Renal cortex interstitium (tissue), 15 donors: ENCODE data around the gene CTNNBIP1. TPM values are rescaled to one million over a fixed set of nuclear protein-coding genes. Genes with fewer than 3 reads are reported as not detected.
"Not testable (repeated sequence)": the region's sequence is repeated elsewhere in the genome, so short reads cannot be mapped to it uniquely, and the experiment has no call there.

Experiments
- DNase-seq, 11 donors: peaks; one replicate each; pipeline ENCODE4 v3.0.0-alpha.2; 2013; ENCODE audit warnings: low read depth in 9 of 11, low spot score in 4 of 11; ENCODE audit errors: extremely low read depth in 1 of 11
- long read RNA-seq, 16 experiments: transcript quantifications; one replicate each; lab custom pipeline, GENCODE V29; 2026
- polyA plus RNA-seq, 3 donors: library from polyadenylated mRNA; unstranded; fragments of 120-200 nt; gene quantifications; one replicate each; pipeline ENCODE4 v1.2.1, GENCODE V29; 2013; ENCODE audit not compliant: insufficient read length in 3 of 3

The CTNNBIP1 gene
- 10 to 100 TPM; 28.5 to 35.9 (median 35.3) TPM for polyA plus RNA-seq
- long read RNA-seq, donor 1, transcript CTNNBIP1-204 (5 exons, 1,206 nt): major isoform, 11 of 11 reads
- long read RNA-seq, donor 1, partial matches to known transcripts: 0 of 11 reads
- long read RNA-seq, donor 1, other reads (novel, unspliced or antisense): 0 of 11 reads
- long read RNA-seq, donor 2, transcript CTNNBIP1-204 (5 exons, 1,206 nt): major isoform, 21 of 22 reads
- long read RNA-seq, donor 2, partial matches to known transcripts: 0 of 22 reads
- long read RNA-seq, donor 2, other reads (novel, unspliced or antisense): 0 of 22 reads
- long read RNA-seq, donor 3, transcript CTNNBIP1-204 (5 exons, 1,206 nt): major isoform, 32 of 47 reads
- long read RNA-seq, donor 3, partial matches to known transcripts: 15 of 47 reads
- long read RNA-seq, donor 3, other reads (novel, unspliced or antisense): 0 of 47 reads
- long read RNA-seq, donor 4, transcript CTNNBIP1-204 (5 exons, 1,206 nt): major isoform, 7 of 19 reads
- long read RNA-seq, donor 4, partial matches to known transcripts: 10 of 19 reads
- long read RNA-seq, donor 4, other reads (novel, unspliced or antisense): 0 of 19 reads
- long read RNA-seq, donor 5: 0 reads
- long read RNA-seq, donor 6, transcript CTNNBIP1-204 (5 exons, 1,206 nt): major isoform, 16 of 18 reads
- long read RNA-seq, donor 6, partial matches to known transcripts: 0 of 18 reads
- long read RNA-seq, donor 6, other reads (novel, unspliced or antisense): 0 of 18 reads
- long read RNA-seq, donor 7, transcript CTNNBIP1-204 (5 exons, 1,206 nt): major isoform, 32 of 41 reads
- long read RNA-seq, donor 7, partial matches to known transcripts: 8 of 41 reads
- long read RNA-seq, donor 7, other reads (novel, unspliced or antisense): 0 of 41 reads
- long read RNA-seq, donor 8, transcript CTNNBIP1-204 (5 exons, 1,206 nt): major isoform, 27 of 36 reads
- long read RNA-seq, donor 8, partial matches to known transcripts: 6 of 36 reads
- long read RNA-seq, donor 8, other reads (novel, unspliced or antisense): 0 of 36 reads
- long read RNA-seq, donor 9, transcript CTNNBIP1-204 (5 exons, 1,206 nt): major isoform, 22 of 30 reads
- long read RNA-seq, donor 9, partial matches to known transcripts: 8 of 30 reads
- long read RNA-seq, donor 9, other reads (novel, unspliced or antisense): 0 of 30 reads
- long read RNA-seq, donor 10, transcript CTNNBIP1-204 (5 exons, 1,206 nt): major isoform, 18 of 31 reads
- long read RNA-seq, donor 10, partial matches to known transcripts: 13 of 31 reads
- long read RNA-seq, donor 10, other reads (novel, unspliced or antisense): 0 of 31 reads
- long read RNA-seq, donor 11, transcript CTNNBIP1-204 (5 exons, 1,206 nt): major isoform, 18 of 35 reads
- long read RNA-seq, donor 11, partial matches to known transcripts: 16 of 35 reads
- long read RNA-seq, donor 11, other reads (novel, unspliced or antisense): 0 of 35 reads
- long read RNA-seq, donor 12, transcript CTNNBIP1-204 (5 exons, 1,206 nt): major isoform, 12 of 12 reads
- long read RNA-seq, donor 12, partial matches to known transcripts: 0 of 12 reads
- long read RNA-seq, donor 12, other reads (novel, unspliced or antisense): 0 of 12 reads
- long read RNA-seq, donor 13, transcript CTNNBIP1-204 (5 exons, 1,206 nt): major isoform, 44 of 61 reads
- long read RNA-seq, donor 13, partial matches to known transcripts: 14 of 61 reads
- long read RNA-seq, donor 13, other reads (novel, unspliced or antisense): 0 of 61 reads
- long read RNA-seq, donor 14, transcript CTNNBIP1-204 (5 exons, 1,206 nt): major isoform, 16 of 29 reads
- long read RNA-seq, donor 14, partial matches to known transcripts: 11 of 29 reads
- long read RNA-seq, donor 14, other reads (novel, unspliced or antisense): 0 of 29 reads
- long read RNA-seq, donor 15, transcript CTNNBIP1-204 (5 exons, 1,206 nt): major isoform, 9 of 10 reads
- long read RNA-seq, donor 15, partial matches to known transcripts: 0 of 10 reads
- long read RNA-seq, donor 15, other reads (novel, unspliced or antisense): 0 of 10 reads
- long read RNA-seq, donor 16, transcript CTNNBIP1-204 (5 exons, 1,206 nt): major isoform, 43 of 93 reads
- long read RNA-seq, donor 16, partial matches to known transcripts: 47 of 93 reads
- long read RNA-seq, donor 16, other reads (novel, unspliced or antisense): 0 of 93 reads

- peak in 2 of 11 donors; percentile 47 to 95 for DNase-seq
Observed at GRCh38 chr1:9910076-9910422, at the start of gene CTNNBIP1. CTNNBIP1 (minus strand) TSS chr1:9910269; CDS start chr1:9872064, 38,205 bp downstream.

GRCh38 chr1:9957726-9958125 is 47.7 kb upstream of the CTNNBIP1 start:
- DNase-seq: no peak

- DNase-seq: no peak
Observed at GRCh38 chr1:9946315-9946714, 36.2 kb upstream of the CTNNBIP1 start.

GRCh38 chr1:9942939-9943788 is 33.1 kb upstream of the CTNNBIP1 start, which contains the start of the genes LZIC and NMNAT1:
LZIC (minus strand) TSS chr1:9943391; CDS start chr1:9936619, 6,772 bp downstream.
NMNAT1 (plus strand) TSS chr1:9943475; CDS start chr1:9972074, 28,599 bp downstream.
- peak; percentile 71 to 91 (median 89) for DNase-seq

- DNase-seq: peak in 8 of 11 donors; percentile 22 to 47 (median 28)
Observed at GRCh38 chr1:9942399-9942938, 32.4 kb upstream of the CTNNBIP1 start.

- DNase-seq: no peak
Observed at GRCh38 chr1:9929431-9930385, 19.6 kb upstream of the CTNNBIP1 start.

GRCh38 chr1:9927259-9927658 is 17.2 kb upstream of the CTNNBIP1 start:
- no peak for DNase-seq

GRCh38 chr1:9922342-9922741 is 12.3 kb upstream of the CTNNBIP1 start:
- no peak for DNase-seq

- no peak for DNase-seq
Observed at GRCh38 chr1:9920606-9921005, 10.5 kb upstream of the CTNNBIP1 start.

GRCh38 chr1:9917901-9918300 is 7.8 kb upstream of the CTNNBIP1 start:
- no peak for DNase-seq

- not testable (repeated sequence) for DNase-seq
Observed at GRCh38 chr1:9917495-9917894, 7.4 kb upstream of the CTNNBIP1 start.

- no peak for DNase-seq
Observed at GRCh38 chr1:9916452-9916851, 6.4 kb upstream of the CTNNBIP1 start.

- DNase-seq: no peak
Observed at GRCh38 chr1:9914610-9914937, 4.5 kb upstream of the CTNNBIP1 start.

GRCh38 chr1:9912264-9912936 is 2.3 kb upstream of the CTNNBIP1 start:
- DNase-seq: no peak
